NCI-H526 (cell line): Measurements from ENCODE around the gene WBP1L.
"Not testable (repeated sequence)": the region's sequence is repeated elsewhere in the genome, so short reads cannot be mapped to it uniquely, and the experiment has no call there.

Experiments
- DNase-seq, 2 experiments: peaks; one replicate each; lab custom pipeline; 2025; lab: John Stamatoyannopoulos, UW

Gene WBP1L

DNA sequence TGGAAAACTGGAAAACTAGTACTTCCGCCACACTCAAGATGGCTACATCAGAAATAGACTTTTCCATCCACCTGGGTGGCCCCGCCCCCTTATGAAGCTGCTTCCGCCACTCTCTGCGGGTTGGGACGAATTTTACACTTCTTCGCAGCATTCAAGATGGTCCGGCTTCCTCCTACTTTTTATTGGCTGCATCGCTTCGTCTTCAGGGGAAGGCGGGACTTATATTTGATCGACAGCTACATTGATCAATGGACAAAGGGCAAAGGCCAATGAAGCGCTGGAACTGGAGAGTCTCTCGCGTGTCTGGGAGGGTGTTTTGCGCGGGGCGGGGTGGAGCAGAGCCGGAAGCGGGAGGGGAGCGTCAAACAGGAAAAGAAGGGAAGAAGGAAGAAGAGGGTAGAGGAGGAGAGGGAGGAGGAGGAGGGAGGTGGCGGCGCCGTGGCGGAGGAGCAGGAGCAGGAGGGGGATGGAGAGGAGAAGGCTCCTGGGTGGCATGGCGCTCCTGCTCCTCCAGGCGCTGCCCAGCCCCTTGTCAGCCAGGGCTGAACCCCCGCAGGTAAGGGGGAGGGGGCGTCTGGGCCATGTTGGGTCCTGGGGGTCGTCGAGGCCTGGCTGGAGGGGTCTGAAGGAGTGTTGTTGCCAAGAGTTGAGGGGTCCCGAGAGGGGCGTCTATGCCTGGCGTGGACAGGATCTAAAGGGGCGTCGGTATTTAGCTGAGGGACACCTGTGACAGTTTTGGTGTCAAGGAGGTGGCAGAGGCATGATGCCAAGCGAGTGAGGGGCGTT is at the start of gene WBP1L:
WBP1L (plus strand) TSS at position 361 of the 786 bp plus-strand sequence; CDS start at position 467, 106 bp downstream.
- DNase-seq, result peak; percentile 97 to 98

DNA sequence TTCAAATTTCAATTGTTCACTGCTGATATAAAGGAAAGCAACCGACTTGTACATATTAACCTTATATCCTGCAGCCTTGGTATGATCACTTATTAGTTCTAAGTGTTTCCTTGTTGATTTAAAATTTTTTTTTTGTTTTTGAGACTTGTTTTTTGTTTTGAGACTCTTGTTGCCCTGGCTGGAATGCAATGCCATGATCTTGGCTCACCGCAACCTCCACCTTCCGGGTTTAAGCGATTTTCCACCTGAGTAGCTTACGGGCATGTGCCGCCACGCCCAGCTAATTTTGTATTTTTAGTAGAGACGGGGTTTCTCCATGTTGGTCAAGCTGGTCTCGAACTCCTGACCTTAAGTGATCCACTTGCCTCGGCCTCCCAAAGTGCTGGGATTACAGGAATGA is 48.3 kb upstream of the WBP1L start:
- DNase-seq, result not testable (repeated sequence)

DNA sequence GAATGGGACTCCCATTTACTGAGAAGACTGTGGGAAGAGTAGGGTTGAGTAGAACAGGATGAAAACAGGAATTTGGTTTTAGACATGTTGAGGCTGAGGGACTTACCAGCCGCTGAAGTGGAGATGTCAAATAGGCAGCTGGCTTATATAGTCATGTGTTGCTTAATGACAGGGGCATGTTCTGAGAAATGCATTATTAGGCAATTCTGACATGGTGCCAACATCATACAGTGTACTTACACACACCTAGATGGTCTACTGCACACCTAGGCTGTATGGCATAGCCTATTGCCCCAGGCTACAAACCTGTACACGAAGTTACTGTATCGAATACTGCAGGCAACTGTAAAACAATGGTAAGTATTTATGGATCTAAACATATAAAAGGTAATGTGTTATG is 47.0 kb upstream of the WBP1L start:
- DNase-seq, result no peak

DNA sequence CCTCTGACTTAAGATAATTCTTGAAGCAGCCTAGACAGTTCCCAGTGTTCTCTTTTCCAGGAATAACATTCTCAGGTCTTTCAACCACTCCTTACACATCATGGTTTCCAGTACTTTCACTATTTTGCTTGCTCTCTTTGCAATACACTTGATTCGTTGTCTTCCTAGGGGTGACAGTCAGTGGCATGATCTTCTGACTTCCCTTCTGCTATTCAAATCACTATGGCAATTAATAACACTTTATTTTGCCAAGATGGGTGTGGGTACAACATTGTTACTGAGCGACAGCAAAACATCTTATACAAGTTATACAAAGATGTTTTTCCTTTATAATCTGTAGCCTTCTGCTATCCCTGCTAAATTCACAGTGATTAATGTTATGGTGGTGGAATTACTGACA is 44.9 kb upstream of the WBP1L start:
- no peak for DNase-seq

DNA sequence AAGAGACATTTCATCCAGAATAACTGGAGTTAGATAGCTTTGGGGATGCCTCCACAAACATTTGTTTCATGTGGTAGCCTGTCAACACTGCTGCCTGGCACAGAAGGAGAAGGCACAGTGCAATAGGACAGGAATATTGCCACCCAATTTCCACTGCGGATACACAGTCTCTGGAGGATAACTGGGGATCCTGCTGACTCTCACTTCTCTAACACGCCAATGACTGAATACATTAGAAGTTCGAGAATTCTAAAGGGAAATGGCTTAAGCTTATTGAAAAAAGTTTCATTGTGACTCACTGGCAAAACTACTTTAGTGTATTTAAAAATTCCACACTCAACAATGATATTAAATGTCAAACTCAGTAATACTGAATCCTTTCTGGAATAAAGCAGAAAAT is 42.5 kb upstream of the WBP1L start:
- no peak for DNase-seq

DNA sequence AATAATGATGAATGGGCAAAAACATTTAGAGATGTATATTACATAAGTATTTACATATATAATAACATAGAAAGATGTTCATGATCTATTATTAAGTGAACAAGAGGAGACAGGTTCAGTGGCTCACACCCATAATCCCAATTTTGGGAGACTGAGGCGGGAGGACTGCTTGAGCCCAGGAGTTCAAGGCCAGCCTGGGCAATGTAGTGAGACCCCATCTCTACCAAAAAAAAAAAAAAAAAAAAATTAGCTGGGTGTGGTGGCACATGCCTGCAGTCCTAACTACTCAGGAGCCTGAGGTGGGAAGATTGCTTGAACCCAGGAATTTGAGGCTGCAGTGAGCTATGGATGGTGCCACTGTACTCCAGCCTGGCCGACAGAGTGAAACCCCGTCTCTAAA is 42.0 kb upstream of the WBP1L start:
- DNase-seq, result no peak

DNA sequence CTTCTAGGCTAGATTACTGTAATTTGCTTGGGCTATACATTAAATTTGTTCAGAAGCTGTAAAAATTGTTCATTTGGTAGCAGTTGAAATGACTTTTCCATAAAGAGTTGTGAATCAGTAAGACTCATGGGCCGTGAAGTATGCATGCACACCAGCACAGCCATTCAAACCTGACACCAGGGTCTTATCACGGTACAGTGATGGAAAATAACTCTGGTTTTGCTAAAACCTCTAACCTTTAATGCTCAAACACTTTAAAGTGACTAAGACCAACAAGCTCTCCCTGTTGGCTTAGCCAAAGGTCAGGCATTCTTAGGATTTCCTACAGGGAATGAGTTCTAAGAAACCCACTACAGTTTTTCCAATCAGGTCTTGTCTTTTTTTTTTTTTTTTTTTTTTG is 41.0 kb upstream of the WBP1L start:
- no peak for DNase-seq

DNA sequence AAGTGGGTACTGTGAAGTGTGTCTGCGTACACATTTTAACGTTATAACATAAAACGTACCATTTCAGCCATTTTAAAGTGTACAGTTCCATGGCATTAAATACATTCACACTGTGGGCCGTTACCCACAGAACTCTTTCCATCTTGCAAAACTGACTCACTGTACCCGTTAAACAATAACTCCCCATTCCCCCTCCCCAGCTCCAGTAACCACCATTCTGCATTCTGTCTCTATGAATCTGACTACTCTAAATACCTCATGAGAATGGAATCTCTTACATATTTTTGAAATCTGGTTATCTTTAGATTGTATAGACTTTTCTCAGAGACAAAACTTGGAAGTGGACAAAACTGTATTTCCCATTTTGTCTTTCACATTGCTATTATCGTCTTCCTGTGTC is 38.8 kb upstream of the WBP1L start:
- DNase-seq, result no peak

DNA sequence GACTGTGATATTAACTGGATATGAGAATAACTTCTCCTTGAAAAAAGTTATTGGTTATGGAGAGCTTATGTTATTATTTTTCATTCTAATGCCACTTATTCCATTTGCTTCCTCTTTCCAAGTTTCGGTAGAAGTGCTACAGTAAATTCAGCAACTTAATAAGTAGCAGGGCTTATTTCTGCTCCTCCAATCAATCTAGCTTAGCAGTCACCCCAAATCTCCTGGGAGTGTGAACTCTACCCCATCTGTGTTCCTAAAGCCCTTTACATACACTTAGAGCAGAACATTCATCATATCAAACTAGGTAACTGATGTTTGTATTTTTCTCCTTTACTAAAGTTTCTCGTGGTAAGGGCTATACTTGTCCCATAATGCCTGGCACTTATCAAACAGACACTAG is 38.2 kb upstream of the WBP1L start:
- no peak for DNase-seq

DNA sequence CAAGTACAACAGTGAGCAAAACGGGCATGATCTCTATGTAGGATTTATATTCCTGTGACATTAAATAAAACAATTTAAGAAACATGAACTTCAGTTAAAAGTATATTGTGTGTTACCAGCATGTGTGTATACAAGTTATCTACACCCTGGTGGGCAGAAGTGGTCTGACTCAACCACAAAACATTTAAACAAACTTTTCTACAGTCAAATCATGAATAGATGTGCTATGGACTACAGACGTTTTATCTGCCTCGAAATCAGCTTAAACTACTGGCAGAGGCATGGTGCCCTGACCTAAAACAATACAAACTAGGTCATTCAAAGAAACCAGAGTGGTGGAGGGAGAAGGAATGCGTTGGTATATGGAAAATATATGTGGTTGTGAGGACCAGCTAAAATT is 33.1 kb upstream of the WBP1L start:
- no peak for DNase-seq

DNA sequence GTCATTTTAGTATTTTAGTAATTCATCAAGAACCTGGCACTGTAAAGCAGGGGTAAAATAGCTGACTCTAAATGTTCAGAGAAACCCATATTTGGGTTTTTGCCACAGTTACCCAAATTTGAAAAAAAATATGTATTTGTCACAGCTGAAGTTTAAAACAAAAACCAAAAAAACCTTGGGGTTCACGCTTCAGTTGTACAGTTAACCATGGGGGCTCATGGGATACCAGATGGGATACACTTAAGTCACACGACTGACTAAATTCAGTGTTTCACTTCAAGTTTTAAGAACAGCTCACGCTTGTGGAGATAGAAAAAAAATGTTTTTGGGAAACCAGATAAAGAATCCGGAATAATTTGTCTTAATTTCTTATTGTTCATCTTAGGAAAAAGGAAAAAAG is 31.7 kb upstream of the WBP1L start:
- DNase-seq, result no peak

DNA sequence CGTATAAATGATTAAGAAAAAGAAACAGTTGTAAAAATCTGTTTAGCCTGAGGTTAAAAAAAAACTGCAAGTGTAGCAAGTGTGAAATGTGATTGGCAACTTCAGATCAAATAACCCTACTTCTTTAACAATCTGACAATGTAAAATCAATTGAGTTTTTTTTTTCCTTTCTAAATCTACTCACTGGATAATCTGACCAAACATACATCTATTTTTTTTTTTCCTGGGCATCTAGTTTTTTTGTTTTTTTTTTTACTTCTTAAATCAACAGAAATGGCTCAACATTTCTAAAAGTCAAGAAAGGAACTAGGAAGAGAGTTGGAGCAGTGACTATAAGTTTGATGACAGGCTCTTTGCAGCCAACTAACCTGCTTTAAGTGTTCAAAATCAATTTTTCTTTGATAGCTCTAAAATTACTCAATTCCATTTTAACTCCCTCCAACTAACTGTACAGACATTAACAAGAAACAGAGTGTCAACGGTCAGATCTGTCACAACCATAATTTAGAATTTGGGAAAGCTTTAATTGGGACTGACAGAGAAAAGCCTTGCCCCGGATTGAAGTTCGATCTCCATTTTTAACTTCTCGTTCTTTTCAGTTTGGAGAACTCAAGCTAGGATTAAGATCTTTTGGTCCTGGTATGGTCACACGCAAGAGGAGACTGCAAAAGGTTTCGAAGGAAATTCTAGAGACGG is 30.8 kb upstream of the WBP1L start:
- DNase-seq, result no peak

DNA sequence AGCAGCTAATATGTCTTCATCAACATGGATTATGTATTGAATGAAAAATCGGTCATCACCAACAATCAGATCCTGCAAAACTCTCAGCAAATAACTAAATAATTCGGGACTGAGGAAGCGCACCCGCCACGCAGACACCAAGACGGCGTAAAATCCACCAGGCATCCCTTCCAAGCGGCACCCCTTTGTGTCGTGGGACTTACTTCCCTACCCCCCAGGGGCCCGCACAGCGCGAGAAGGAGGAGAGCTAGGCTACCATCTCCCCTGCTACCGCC is 30.3 kb upstream of the WBP1L start:
- no peak for DNase-seq

DNA sequence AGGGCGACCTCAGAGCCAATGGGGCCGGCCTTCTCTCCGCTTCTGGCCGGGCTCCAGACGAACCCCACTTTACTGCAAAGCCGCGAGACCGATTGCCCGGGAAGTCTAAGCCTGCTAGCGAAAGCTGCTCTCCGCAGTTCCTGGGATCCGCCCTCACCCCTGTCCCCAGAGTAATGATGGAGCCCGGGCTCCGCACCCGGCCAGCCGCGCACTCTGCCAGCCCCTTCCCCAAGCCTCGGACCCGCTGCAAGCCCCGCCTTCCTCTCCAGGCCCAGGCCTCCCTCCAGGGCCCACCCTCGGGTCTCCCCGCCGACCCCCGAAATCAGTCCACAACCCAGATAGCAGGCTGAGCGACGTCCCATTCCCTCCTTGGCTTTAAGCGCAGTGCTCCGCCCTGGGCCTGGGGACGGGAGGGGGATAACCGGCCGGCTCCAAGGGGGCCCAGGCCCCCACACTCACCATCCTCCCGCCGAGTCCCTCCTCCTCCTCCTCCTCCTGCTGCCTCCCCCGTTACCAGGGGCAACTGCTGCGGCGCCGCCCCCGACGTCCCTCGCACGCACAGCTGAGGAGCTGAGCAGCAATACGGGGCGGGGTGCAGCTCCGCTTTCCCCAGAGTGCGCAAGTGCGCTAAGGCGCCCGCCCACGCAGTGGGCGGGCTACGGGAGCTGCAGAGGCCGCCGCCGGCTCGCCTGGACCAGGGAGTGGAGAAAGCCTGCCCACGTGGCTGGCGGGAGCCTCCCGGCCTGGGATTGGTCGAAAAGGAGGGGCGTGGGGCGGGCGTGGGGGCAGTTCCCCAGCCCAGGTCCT is 29.7 kb upstream of the WBP1L start, which contains the start of gene ARL3:
ARL3 (minus strand) TSS at position 584 of the 807 bp plus-strand sequence; CDS start at position 462, 122 bp downstream.
- peak; percentile 93 to 97 for DNase-seq

DNA sequence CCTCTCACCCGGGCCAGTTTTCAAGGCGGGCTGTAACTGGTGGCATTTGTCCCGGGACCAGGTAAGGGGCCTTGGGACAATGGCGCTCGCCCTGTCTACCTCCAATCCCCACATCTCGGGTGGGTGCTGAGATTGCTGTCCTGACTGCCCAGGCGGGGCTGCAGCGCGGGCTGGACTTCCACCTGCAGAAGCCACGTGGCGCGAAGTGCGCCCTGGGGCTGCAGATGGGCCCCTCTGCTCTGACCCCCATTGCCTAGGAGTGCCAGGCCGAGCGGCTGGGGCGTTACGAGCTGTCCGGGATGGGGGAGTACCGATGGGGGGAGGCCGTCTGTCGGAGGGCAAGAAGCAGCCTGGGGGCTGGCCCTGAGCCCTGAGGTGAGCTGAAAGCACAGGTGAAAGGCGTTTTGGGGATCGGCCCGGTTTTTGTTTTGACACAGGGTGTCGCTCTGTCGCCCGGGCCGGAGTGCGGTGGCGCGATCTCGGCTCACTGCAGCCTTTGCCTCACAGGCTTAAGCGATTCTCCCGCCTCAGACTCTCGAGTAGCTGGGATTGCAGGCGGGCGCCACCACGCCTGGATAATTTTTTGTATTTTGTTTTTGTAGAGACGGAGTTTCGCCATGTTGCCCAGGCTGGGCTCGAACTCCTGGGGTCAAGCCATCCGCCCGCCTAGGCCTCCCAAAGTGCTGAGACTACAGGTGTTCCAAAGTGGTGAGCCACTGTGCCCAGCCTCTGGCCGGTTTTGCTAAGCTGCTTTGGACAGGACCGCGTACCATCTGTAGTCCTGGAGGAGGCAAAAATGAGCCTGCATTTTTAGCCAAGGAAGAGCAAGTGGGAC is 28.9 kb upstream of the WBP1L start, which contains the start of gene SFXN2:
SFXN2 (plus strand) TSS at position 16 of the 835 bp plus-strand sequence. CDS start 12,001 bp downstream, outside the sequence.
- DNase-seq, result no peak

DNA sequence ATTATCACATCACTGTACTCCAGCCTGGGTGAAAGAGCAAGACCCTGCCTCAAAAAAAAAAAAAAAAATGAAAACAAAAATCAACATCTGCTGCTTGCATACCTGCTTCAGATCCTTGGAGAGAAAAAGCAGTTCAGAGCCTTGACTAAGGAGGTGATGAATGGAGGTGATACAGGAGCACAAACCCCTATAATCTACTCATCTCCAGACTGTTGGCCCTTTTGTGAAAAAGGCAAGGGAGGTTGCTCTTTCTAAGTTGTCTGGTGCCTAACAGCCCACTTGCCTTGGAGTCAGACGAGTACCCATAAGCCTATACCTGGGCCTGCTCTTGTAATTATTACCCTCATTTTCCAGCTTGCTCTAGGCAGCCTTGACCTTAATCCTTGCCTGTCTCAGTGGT is 27.9 kb upstream of the WBP1L start:
- no peak for DNase-seq

DNA sequence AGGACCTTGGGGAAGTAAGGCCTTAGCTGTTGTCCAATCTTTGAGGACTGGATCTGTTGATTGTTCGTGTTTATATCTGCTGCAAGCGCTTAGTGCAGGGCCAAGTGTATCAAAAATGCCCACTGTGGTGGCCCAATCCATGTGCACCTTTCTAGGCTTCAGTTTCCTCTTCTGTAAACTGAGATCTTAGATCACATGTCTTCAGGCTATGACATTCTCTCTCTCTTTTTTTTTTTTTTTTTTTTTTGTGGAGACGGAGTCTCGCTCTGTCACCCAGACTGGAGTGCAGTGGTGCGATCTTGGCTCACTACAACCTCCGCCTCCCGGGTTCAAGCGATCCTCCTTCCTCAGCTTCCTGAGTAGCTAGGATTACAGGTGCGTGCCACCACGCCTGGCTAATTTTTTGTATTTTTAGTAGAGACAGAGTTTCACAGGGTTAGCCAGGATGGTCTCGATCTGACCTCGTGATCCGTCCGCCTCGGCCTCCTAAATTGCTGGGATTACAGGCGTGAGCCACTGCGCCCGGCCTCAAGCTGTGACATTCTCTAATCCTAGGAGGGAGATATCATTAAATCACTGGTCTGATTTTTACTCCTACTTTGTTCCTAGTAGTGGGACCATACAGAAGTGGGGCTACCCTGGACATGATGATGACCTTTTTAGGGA is 26.7 kb upstream of the WBP1L start:
- not testable (repeated sequence) for DNase-seq

DNA sequence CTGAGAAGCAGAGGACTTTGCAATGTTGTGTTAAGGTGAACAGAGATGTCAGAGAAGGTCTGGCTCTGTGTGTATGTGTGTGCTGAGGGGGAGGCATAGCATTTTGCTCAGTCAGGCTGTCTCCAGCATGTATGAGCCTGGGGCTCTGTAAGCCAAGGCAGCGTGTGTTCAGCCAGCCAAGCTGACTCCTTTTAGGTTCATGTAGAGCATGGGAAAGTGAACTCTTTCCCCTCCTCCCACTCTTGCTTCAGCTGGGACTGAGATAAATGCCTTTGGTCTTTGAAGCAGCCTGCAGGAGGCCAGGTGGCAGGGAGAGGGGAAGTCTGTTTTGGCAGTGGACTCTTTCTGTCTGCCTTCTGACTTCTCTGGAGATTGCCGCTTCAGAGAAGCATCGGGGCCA is 25.5 kb upstream of the WBP1L start:
- no peak for DNase-seq

DNA sequence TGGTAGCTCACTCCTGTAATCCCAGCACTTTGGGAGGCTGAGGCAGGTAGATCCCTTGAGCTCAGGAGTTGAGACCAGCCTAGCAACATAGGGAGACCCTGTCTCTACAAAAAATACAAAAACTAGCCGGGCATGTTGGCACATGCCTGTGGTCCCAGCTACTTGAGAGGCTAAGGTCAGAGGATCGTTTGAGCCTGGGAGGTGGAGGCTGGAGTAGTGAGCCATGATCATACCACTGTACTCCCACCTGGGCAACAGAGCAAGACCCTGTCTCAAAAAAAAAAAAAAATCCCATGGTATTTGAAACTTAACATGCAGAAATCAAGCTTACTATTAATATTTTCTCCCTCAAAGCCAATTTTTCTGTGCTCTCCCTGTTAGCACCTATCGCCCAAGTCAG is 23.4 kb upstream of the WBP1L start:
- no peak for DNase-seq

DNA sequence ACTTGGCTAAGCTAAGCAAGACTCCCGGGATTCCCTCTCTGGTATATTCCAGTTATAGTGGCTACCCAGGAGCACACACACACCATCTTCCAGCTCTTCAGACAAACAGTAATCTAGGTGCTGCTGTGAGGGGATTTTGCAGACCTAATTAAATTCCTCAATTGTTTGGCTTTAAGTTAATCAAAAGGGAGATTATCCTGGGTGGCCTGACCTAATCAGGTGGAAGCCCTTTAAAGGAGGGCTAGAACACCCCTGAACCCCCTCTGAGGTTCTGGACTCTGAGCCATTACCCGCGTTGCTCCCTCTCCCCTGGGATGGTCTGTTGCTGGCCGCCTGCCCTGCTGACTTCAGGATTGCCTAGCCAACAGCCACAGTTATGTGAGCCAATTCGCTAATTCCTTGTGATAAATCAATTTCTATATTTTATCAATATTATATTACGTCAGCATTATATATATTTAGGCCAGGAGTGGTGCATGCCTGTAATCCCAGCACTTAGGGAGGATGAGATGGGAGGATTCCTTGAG is 22.9 kb upstream of the WBP1L start:
- DNase-seq, result no peak

DNA sequence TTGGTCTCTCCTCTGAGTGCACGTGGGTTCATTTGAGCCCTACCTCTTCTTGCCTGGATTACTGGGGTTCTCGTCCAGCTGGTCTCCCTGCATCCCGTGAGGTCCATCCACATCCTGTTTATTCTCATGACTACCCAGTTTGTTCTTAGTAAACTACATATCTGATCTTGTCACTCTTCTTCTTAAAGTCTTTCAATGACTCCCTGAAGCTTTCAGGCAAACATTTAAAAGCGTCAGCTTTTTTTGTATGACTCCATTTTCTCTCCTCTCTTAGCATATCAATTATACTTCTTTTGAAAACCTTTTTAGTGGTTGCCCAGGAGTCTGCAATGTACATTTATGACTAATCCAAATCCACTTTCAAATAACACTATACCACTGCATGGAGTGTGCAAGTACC is 21.8 kb upstream of the WBP1L start:
- no peak for DNase-seq
